Stimulated activated CD4-positive, alpha-beta T cell treated with anti-CD3 and anti-CD28 coated beads, Interleukin-15, amount 100 ng/mL, for 24 hours (primary cell): ENCODE results near the gene NNT.
"Not testable (repeated sequence)": the region's sequence is repeated elsewhere in the genome, so short reads cannot be mapped to it uniquely, and the experiment has no call there.

ENCODE experiments used
- DNase-seq: peaks from one replicate; pipeline ENCODE4 v3.0.0-alpha.2; 2020

NNT gene

DNA sequence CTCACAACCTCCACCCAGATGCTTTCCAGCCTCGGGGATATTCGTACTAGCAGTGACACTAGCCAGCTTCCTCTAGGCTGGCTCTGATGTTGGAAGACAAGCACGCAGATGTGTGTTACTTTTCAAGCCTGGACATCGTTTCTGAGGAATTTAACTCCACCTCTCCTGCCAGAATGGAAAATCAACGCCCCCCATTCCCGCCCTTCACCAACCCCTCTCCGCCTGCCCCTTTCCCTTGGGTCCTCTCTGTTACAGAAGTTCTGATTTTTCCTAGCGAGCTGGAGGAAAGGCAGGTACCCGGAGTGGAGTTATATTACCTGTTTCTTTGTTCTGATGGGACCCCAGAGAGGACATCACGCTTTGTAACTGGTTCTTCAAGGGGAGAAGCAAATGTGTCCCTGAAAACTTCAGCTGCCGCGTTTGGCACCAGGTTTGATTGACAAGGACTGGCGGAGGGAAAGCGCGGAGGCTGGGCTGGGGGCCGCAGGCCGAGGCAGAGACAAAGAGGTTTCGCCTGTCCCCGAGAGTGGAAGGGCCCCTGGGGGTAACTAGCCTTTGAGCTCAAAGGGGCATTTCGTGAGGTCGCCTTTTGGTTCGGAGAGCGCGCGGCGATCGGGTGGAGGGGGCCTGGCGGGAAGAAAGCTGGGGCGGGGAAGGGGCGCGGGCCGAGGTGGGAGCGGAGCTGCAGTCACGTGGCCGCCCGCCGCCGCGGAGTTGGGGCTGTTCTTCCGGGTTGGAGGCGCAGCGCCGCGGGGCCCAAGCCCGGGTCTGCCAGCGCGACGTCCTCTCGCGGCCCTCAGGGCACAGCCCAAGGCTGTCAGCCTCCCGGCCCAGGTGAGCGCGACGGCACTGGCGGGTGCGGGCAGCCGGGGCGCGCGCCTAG is at the start of gene NNT:
Gene NNT (plus strand): TSS at position 720 of the 883 bp plus-strand sequence. CDS start 6,016 bp downstream, outside the sequence.
- DNase-seq, result peak; percentile 87

GRCh38 chr5:43553381-43553780 is 49.6 kb upstream of the NNT start:
- no peak for DNase-seq

DNA sequence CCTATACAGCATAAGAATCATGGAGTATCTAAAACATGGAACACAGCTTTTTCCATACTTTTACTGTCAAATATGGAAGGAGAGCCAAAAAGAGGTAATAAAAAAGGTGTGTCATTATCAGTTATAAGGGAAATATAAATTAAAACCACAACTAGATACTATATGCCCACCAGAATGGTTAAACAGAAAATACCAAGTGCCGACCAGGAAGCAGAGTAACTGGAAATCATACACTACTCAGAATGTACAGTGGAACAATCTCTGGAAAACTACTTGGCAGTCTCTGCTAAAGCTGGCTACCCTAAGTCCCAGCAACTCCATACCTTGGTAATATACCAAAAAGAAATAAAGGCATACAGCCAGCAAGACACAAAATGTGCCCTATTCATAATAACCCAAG is 48.5 kb upstream of the NNT start:
- no peak for DNase-seq

- DNase-seq, result peak; percentile 67
Observed at GRCh38 chr5:43555895-43556606, 46.9 kb upstream of the NNT start.

DNA sequence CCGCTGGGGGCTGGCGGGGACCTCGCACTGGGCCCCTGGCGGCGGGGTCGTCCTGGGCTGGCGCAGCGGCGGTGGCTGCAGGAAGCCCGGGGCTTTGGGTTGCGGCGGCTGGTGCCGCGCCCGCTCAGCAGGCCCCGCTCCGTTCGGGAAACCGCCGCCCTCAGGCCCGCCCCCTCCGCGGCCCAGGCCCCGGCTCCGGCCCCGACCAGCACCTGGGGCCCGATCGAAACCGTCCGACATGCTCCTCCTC is 46.4 kb upstream of the NNT start:
- not testable (repeated sequence) for DNase-seq

DNA sequence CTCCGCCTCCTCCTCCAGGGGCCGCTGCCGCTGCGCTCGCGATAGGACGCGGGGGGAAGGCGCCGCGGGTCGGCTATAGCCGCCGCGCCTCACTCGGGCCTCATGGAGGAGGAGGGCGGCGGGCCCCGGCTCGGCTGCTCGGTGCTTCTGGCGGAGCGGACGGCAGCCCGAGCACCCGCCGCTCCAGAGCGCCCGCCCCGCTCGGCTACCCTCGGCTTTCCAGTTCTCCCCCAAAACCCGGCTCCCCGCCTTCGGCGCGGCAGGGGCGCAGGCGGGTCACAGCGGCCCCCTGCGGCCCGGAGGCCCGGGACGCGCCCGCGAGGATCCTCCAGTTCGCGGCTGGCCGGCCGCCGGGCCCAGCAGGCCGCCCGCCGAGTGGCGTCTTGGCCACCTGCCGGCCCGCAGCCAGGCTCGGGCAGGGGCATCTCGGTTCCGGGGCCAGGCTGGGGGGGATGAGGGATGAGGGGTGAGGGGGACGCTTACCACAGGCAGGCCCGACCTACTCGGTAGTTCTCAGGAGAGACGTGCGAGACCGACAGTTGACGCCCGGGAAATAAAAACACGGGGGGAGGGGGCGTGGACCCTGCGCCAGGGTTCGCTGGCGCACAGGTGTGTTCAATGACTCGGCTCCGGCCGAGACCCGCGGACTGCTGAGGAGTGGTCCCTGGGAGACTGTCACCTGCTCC is 46.0 kb upstream of the NNT start, which contains the start of gene PAIP1:
Gene PAIP1 (minus strand): TSS at position 221 of the 686 bp plus-strand sequence. CDS start 231 bp downstream, outside the sequence.
- peak; percentile 88 for DNase-seq

DNA sequence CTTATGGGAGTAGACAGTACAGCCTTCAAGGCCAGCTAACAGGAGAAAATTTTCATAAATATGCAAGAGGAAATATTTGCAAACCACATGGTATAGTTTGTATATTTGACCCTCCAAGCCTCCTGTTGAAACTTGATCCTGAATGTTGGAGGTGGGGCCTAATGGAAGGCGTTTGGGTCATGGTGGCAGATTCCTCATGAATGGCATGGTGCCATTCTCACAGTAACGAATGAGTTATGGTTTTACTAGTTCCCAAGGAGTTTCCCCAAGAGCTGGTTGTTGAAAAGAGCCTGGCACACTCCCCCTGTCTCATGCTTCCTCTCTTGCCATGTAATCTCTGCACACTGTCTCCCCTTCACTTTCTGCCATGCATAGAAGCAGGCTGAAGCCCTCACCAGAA is 42.9 kb upstream of the NNT start:
- no peak for DNase-seq

GRCh38 chr5:43561356-43561755 is 41.6 kb upstream of the NNT start:
- no peak for DNase-seq

DNA sequence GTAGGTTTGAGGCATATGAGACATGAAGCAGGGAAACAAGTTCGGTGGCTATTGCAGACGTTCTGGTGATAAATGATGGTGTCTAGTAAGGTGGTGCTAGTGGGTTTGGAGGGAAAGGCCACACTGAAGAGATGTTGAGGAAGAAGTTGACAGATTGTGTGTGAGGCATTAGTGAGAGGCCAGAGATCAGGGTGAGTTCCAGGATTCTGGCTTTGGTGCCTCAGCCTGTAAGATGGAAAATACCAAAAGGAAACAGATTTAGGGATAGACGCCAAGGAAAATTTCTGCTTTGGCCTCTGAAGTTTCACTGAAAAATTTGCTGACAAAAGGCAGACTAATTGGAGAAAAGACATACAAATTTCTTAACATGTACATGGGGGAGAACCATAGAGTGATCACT is 39.7 kb upstream of the NNT start:
- DNase-seq, result no peak

DNA sequence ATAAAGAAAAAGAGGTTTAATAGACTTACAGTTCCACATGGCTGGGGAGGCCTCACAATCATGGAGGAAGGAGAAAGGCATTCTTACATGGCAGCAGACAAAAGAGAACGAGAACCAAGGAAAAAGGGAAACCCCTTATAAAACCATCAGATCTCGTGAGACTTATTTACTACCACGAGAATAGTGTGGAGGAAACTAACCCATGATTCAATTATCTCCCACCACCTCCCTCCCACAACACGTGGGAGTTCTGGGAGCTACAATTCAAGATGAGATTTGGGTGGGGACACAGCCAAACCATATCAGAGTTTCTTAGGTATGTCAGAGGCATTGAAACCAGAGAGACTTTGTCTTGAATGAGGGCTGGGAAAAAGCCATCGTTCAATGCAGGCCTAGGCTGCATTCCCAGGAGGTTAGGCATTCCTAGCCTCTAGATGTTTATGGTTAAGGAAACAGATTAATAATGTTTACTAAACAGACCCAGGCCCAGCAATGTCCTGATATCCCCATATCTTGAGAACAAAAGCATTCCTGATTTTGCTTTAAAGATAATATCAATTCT is 38.6 kb upstream of the NNT start:
- no peak for DNase-seq

- no peak for DNase-seq
Observed at GRCh38 chr5:43565043-43565442, 37.9 kb upstream of the NNT start.

DNA sequence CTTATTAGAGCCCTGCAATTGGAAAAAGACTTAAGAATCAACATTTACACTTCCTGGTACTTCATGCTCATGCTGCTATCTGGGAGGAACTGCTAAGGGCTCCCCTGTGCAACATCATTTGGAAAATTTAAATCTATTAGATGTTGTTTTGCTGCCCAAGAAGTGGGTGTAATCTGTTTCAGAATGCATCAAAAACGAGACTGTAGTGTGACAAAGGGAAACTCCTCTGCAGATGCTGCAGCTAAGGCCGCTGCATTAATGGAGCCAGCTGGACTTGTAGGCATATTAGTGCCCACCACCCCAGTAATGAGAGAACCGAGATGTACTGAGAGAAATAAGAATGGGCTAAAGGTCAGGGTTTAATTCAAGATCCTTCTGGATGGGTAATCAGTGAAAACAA is 35.0 kb upstream of the NNT start:
- DNase-seq, result no peak

DNA sequence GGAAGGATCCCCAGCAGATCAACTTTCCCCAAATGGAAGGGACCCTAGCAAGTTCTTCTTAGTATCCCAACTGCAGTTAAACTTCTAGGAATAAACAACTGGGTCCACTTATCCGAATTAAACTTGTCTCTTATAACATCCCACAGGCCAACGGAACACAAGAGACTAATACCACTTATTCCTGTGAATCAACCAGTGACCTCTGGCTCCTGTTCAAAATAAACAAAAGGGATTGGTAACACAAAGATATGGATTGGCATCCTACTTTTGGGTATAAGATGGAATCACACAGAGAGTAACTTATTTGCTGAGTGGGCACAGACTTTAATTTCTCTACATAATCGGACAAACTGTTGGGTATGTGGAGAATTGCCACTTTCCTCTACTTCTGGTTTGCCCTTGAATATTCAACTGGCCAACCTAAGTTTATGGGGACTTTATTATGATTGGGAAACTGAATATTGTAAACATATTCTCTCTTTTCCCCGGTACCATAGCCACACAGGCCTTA is 33.7 kb upstream of the NNT start:
- DNase-seq, result no peak

GRCh38 chr5:43570450-43571158 is 32.4 kb upstream of the NNT start:
- DNase-seq, result no peak

GRCh38 chr5:43571237-43571636 is 31.7 kb upstream of the NNT start:
- no peak for DNase-seq

DNA sequence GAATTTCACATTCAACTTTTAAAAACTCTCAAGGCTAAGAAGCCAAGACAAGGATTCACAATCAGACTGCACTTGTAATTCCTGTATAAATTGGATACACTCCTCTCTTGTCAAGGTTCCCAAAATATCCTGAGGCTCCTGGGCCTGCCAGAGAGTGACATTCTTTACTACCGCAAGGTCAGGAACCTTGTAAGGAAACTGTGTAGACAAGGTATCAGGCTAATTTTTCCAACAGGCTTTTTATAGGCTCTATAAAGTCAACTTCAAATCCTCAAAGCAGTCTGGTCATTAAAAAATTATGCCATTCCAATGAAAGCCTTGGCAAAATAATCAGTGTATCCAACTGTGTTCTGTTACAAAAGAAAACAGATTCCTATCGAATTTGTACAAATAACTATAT is 30.6 kb upstream of the NNT start:
- no peak for DNase-seq

GRCh38 chr5:43573058-43573457 is 29.9 kb upstream of the NNT start:
- DNase-seq, result no peak

DNA sequence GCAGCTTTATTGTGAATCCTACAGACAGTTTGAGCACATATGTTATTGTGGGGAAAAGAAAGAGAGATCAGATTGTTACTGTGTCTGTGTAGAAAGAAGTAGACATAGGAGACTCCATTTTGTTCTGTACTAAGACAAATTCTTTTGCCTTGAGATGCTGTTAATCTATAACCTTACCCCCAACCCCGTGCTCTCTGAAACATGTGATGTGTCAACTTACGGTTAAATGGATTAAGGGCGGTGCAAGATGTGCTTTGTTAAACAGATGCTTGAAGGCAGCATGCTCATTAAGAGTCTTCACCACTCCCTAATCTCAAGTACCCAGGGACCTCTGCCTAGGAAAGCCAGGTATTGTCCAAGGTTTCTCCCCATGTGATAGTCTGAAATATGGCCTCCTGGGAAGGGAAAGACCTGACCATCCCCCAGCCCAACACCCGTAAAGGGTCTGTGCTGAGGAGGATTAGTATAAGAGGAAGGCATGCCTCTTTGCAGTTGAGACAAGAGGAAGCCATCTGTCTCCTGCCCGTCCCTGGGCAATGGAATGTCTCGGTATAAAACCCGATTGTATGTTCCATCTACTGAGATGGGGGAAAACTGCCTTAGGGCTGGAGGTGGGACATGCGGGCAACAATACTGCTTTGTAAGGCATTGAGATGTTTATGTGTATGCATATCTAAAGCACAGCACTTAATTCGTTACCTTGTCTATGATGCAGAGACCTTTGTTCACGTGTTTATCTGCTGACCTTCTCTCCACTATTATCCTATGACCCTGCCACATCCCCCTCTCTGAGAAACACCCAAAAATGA is 22.4 kb upstream of the NNT start:
- not testable (repeated sequence) for DNase-seq

- DNase-seq, result no peak
Observed at GRCh38 chr5:43581398-43581797, 21.6 kb upstream of the NNT start.

- DNase-seq, result no peak
Observed at GRCh38 chr5:43582082-43583005, 20.6 kb upstream of the NNT start.

- no peak for DNase-seq
Observed at GRCh38 chr5:43583724-43584123, 19.3 kb upstream of the NNT start.
